Measurements from ENCODE around the gene SLC22A23.
"Not testable (repeated sequence)": the region's sequence is repeated elsewhere in the genome, so short reads cannot be mapped to it uniquely, and the experiment has no call there.

SLC22A23 gene

GRCh38 chr6:3403238-3404173 is 53.3 kb downstream of the SLC22A23 start:
- DNase-seq (ENCODE audit: low read depth), result no peak

GRCh38 chr6:3402310-3403237 is 54.3 kb downstream of the SLC22A23 start:
- no peak for DNase-seq (ENCODE audit: low read depth)

GRCh38 chr6:3400162-3400561 is 56.7 kb downstream of the SLC22A23 start:
- no peak for DNase-seq (ENCODE audit: low read depth)

- DNase-seq (ENCODE audit: low read depth), result no peak
Observed at GRCh38 chr6:3398755-3399696, 57.8 kb downstream of the SLC22A23 start.

- no peak for DNase-seq (ENCODE audit: low read depth)
Observed at GRCh38 chr6:3398165-3398562, 58.7 kb downstream of the SLC22A23 start.

GRCh38 chr6:3397229-3398164 is 59.4 kb downstream of the SLC22A23 start:
- no peak for DNase-seq (ENCODE audit: low read depth)

- DNase-seq (ENCODE audit: low read depth), result no peak
Observed at GRCh38 chr6:3396503-3397180, 60.2 kb downstream of the SLC22A23 start.

- DNase-seq (ENCODE audit: low read depth), result no peak
Observed at GRCh38 chr6:3394671-3395070, 62.2 kb downstream of the SLC22A23 start.

- no peak for DNase-seq (ENCODE audit: low read depth)
Observed at GRCh38 chr6:3393836-3394202, 63.0 kb downstream of the SLC22A23 start.

- peak; percentile 34 for DNase-seq (ENCODE audit: low read depth)
Observed at GRCh38 chr6:3392930-3393835, 63.7 kb downstream of the SLC22A23 start.

GRCh38 chr6:3391902-3392458 is 64.9 kb downstream of the SLC22A23 start:
- no peak for DNase-seq (ENCODE audit: low read depth)

- no peak for DNase-seq (ENCODE audit: low read depth)
Observed at GRCh38 chr6:3390698-3391097, 66.2 kb downstream of the SLC22A23 start.

GRCh38 chr6:3389390-3390167 is 67.3 kb downstream of the SLC22A23 start:
- no peak for DNase-seq (ENCODE audit: low read depth)

GRCh38 chr6:3388786-3389185 is 68.1 kb downstream of the SLC22A23 start:
- no peak for DNase-seq (ENCODE audit: low read depth)

GRCh38 chr6:3386374-3386857 is 70.4 kb downstream of the SLC22A23 start:
- no peak for DNase-seq (ENCODE audit: low read depth)

- DNase-seq (ENCODE audit: low read depth), result no peak
Observed at GRCh38 chr6:3385660-3386151, 71.1 kb downstream of the SLC22A23 start.

GRCh38 chr6:3385181-3385580 is 71.7 kb downstream of the SLC22A23 start:
- not testable (repeated sequence) for DNase-seq (ENCODE audit: low read depth)

All from CMK (cell line).